HG03469 (cell line): ENCODE data around the gene FAM227A.
"Not testable (repeated sequence)": the region's sequence is repeated elsewhere in the genome, so short reads cannot be mapped to it uniquely, and the experiment has no call there.

Experiments
- ATAC-seq: cut with Tn5 transposase; IDR thresholded peaks from one replicate; pipeline ENCODE4 v1.9.1; 2021; ENCODE audit warnings: mild to moderate bottlenecking, moderate library complexity, moderate number of reproducible peaks; ENCODE audit not compliant: unreplicated experiment

Gene FAM227A

GRCh38 chr22:38612217-38613006 is 43.8 kb downstream of the FAM227A start:
- ATAC-seq = no peak

DNA sequence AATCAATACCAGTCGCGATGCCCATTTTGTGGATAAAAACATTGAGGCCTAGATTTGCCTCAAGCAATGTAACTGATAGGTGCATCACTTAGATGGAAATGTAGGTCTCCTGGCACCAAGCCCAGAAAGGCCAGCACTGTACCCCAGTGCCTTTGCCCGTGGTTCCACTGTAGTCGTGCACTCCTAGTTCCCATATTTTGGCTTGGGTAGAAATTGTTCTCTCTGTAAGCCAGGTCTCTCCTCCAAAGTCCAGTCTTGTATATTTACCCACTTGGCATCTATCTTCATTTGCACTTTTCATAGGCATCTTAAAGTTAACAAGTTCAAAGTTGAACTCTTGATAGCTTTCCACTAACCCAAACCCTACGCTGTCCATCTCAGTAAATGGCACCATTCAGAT is 44.6 kb downstream of the FAM227A start:
- no peak for ATAC-seq

GRCh38 chr22:38610234-38610633 is 46.0 kb downstream of the FAM227A start:
- ATAC-seq = no peak

DNA sequence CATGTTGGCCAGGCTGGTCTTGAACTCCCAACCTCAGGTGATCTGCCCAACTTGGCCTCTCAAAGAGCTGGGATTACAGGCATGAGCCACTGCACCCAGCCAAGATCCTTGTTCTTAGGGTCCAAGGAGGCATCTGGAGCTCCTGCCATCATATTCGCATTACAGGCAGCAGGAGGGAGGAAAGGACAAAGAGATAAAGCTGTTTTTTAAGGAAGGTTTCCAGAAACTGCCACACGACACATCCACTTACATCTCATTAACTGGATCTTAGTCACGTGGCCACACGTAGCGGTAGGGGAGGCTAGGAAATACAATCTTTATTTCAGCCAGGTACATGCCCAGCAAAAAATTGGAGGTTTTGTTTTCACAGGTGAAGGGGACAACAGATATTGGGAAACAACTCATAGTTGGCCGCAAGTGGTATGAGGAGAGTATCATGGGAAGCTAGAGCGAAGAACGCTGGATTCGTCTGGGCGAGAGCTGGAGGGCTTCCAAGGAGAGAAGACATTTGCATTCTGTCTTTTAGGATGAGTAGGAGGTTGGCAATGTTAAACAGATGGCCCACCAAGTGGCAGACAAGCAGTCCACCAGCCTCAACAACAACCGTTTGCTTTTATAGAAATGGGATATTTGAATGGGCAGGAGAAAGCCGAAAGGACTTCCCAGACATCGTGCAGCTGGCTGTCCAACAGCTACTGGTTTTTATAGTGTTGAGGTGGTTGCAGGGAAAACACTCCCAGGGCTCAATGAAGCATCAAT is 47.0 kb downstream of the FAM227A start:
- no peak for ATAC-seq

DNA sequence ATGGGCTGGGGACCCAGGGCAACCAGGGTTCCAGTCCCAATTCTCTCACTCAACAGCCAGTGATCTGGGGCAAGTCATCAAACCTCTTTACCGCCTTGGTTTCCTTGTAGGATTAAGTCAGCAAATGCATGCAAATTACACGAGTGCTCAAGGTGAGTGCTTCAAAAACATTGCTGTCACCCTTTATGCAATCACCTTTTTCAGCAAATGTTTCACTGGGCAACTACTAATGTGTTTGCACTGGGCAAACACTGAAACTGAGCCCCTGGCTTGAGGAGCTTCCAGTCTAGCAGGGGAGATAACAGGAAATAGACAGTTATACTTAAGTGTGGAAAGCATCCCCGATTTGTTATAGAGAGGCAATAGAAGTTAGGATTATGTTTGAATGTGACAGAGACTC is 48.5 kb downstream of the FAM227A start:
- no peak for ATAC-seq

GRCh38 chr22:38602166-38602565 is 54.0 kb downstream of the FAM227A start:
- no peak for ATAC-seq

DNA sequence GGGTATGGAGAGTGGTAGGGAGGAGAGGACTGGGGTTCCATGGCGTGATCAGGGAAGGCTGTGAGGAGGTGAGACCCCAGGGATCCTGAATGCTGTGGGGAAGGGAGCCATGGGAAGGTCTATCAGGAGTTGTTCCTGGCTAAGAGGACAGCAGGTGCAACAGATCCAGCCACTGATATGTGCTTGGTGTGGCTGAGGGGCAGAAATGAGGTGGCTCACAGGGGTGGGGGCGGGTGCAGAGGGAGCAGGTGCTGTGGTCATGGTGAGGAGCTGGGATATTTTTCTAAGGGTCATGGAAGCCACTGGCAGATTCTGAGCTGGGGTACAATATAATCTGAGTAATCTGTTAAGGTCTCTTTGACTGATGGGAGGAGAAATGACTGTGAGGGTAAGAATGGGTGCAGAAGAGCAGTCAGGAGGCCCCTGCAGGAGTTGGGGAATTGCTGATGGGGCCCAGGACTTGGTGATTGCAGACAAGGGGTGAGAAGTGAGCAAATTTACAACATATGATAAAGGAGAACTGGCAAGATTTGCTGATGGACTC is 54.9 kb downstream of the FAM227A start:
- no peak for ATAC-seq

DNA sequence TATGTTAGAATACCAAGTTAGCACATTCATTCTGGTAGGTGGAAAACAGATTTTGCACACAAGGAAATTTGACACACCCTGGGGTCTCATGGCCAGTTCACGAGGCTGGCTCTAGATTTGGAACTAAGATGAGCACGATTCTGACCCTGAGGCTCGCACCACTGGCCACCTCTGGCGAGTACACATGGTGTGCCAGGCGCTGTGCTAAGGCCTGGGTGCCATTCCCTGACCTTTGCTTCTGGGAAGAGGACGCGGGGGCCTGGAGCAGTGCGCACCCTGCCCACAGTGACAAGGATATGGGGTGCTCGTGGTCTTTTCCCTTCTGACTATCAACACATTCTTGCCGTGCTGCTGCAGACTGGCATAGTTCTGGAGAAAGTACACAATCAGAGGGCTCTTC is 56.7 kb downstream of the FAM227A start:
- ATAC-seq = no peak

GRCh38 chr22:38582923-38583322 is 73.3 kb downstream of the FAM227A start:
- not testable (repeated sequence) for ATAC-seq

DNA sequence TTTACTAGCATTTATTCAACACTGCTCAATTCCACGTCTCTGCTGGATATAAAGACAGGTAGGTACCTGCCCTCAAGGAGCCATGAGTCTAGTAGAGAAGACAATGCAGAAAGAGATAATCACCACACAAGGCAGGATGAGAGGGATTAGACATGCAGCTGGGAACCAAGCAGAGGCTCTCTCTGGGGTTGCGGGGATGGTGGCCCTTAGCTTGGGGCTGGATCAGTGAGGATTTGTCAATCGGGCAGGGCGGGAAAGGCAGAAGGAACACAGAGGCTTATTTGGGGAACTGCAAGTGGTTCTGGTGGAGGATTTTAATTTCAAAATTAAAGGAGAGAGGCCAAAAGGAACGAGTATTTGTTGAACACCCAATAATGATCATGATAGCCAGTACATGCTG is 77.7 kb downstream of the FAM227A start:
- ATAC-seq = no peak

DNA sequence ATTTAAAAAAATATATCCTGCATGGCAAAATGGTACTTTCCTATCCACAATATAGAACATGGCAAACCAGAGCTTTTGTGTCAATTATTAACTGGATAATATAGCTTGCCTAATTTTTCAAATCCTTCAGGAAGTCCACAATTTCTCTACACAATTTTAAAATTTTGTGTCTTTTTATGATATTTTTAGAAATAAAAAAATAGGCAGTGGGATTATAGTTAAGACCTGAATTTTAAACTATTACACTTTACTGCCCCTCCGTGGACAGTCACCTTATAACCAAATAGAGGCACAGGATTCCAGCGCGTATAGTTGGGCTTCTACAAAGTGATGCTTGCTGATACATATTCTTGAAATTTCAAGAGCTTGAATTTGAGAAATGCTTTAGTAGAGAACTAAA is 84.1 kb downstream of the FAM227A start:
- ATAC-seq = no peak

DNA sequence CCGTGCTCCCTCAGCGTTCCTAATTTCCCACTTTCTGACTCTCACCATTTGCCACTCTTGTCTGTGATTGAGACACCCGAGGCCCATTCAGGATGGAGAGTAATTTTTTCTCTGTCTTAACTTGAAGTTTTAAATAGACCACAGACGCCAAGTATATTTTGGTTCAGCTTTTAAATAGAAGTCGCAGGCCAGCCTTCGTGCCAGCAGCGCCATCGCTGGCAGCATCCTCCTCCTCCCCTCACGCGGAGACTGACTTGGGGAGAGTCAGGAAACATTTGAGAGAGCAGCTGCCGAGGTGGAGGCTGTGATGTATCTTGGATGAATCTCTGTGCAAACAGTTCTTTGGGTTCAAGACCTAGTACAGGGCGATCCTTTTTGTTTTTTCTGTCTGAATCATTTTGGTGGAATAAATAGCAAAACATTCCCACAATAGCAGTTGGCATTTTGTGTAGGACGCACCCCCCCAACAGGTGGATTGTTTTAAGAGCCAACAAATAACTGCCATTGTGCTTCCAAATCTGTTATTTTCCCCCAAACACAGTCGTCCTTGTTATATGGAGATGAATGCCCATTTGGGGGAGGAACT is 85.3 kb downstream of the FAM227A start:
- ATAC-seq = no peak

GRCh38 chr22:38569972-38570778 is 86.0 kb downstream of the FAM227A start, which contains the start of gene DMC1:
Gene DMC1 (minus strand): TSS chr22:38570183. CDS start chr22:38568256, 1,927 bp downstream.
- no peak for ATAC-seq

- ATAC-seq = no peak
Measured at GRCh38 chr22:38569181-38569971, 86.8 kb downstream of the FAM227A start.

DNA sequence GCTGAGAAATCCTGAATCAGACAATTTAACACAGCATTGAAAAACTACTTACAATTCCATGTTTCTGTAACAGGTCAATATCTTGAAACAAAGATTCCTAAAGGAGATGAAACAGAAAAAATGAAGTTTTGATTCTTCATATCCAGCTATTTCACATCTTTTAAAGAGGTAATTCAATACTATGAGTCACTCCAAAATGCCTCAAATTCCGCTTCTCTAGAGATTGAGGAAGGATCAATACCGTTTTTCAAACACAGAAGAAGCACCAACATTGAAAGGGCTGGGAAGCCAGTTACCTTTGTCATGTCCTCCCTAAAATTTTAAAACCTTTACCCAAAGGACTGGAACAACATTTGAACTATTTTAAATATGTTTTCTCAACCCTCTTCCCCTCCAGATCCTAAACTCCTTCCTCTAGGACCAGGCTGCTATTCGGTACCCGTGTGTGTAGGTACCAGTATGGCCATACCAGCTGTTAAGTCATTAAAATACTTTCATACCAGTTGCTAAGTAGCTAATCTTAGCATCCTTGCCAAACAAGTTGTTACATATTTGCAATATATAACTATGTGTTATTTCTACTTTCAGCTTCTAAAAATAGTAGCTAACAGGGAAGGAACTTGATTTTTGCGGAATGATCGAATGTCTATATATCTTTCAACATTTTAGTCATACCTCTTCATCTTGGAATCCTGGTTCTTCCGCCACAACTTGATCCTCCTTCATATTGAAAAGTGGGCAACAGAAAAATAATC is 88.5 kb downstream of the FAM227A start:
- ATAC-seq = no peak

- no peak for ATAC-seq
Measured at GRCh38 chr22:38566726-38567504, 89.3 kb downstream of the FAM227A start.

DNA sequence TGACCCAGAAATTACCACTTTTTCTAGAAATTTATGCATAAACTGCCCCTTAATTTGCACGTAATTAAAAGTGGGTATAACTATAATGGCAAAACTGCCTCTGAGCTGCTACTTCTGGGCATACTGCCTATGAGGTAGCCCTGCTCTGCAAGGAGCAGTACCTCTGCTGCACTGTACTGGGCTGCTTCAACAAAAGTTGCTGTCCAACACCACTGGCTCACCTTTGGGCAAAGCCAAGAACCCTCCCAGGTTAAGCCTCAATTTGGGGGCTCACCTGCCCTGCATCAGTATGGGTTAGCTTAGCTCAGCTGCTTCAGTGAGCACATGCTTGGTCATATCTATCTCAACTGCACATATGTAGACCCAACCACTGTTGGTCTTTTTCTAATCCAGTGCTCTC is 90.8 kb downstream of the FAM227A start:
- no peak for ATAC-seq

GRCh38 chr22:38564669-38565068 is 91.5 kb downstream of the FAM227A start:
- no peak for ATAC-seq
